CMK (cell line): Measurements from ENCODE around the gene ATP8A1.

Source experiments
- DNase-seq: peaks from one replicate; pipeline ENCODE4 v3.0.0-alpha.2; 2010; ENCODE audit warnings: low read depth

ATP8A1 gene

DNA sequence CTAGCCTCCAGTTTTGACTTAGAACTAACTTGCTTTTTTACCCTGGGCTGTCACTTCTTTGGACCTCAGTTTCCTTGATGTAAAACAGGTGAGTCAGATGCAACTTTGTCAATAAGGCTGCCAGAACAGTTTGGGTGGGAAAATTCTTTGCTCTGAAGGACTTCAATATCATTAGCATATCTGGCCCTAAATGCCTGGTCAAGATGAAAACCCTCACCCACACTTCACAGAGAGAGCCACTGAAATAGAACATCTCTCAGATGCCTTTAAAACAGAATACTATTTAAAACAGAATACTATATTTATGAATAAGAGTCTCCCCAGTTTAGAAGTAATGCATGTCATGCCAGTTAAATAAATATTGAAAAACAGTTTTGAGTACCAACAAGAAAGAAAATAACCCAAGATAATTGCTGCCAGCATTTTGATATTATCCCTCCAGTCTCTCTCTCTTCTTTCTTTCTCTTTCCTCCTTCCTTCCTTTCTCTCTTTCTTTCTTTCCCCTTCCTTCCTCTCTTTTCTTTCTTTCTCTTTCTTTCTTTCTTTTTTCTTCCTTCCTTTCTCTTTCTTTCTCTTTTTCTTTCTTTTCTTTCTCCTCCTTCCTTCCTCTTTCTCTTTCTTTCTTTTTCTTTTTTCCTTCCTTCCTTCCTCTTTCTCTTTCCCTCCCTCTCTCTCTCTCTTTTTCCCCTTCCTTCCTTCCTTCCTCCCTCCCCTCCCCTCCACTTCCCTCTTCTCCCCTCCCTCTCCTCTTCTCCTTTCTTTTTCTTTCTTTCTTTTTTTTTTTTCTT lies 292.4 kb downstream of the ATP8A1 start:
- DNase-seq: no peak

DNA sequence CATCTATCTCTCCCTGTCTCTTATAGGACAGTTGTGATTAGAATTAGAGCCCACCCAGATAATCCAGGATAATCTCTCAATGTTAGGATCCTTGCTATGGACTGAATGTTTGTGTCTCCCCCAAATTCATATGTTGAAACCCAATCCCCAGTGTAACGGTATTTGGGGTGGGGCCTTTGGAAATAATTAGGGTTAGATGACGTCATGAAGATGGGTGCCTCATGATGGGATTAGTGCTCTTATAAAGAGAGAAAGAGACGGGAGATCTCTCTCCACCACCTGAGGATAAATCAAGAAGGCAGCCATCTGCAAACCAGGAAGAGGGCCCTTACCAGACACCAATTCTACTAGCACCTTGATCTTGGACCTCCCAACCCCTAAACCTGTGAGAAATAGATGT lies 293.3 kb downstream of the ATP8A1 start:
- no peak for DNase-seq

DNA sequence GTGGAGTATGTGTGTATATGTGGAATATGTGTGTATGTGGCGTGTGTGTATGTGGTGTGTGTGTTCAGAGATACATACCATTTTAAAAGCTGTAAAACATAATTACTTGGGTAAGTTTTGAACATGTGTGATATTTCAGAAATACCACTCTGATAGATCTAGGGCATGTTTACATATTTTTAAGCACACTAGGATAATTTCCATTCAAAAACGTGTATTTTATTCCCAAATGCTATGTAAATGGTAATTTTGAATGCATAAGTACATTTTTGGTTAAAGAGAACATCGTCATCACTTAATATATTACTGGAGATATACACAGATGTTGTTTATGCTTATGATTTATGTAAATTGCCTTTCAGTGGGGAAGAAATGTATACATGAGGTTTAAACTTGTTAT lies 294.3 kb downstream of the ATP8A1 start:
- no peak for DNase-seq

DNA sequence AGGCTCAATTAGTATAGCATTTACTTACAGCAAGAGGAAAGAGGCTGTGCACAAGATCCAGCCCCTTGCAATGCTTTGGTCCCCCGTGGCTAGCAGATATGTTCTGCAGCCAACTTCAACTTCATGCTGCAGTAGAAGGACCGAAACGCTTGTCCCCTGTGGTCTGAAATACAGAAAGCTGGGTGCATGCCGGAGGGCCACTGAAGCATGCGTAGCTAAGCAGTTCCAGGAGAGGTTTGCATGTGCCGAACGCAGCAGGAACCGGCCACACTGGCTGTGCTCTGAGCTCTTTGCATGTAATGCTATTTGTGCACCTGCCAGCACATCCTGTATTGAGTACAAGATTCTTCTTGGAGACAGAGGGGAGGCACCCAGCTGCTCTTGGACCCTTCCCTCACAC lies 295.4 kb downstream of the ATP8A1 start:
- DNase-seq: no peak

GRCh38 chr4:42360256-42360669 lies 296.6 kb downstream of the ATP8A1 start:
- DNase-seq: no peak

DNA sequence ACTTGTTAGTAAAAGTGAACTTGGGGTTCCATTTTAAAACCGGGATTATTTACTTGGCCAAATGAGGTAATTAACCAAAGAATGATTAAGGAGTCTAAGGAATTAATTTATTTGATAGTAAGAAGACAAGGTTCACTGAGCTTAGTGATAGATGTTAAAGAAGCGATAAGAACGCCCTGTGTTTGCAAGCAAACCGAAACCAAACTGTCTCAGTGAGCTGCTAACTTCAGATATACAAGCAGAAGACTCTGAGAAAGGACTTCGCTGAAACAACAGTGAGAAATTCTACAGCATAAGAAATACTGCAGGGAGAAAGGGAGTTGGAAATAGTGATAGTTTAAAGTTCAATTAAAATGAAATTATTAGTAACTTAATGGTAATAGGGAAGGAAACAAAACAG lies 297.2 kb downstream of the ATP8A1 start:
- DNase-seq: no peak
